ENCODE results near the gene PGPEP1.
"Not testable (repeated sequence)": the region's sequence is repeated elsewhere in the genome, so short reads cannot be mapped to it uniquely, and the experiment has no call there.

- not testable (repeated sequence) for TF ChIP-seq CTCF (IDR thresholded peaks at IDR 0.05); SIN3A (IDR thresholded peaks at IDR 0.05; ENCODE audit: borderline replicate concordance, low read depth, low read length); USF1 (IDR thresholded peaks at IDR 0.05; ENCODE audit: borderline replicate concordance, low read depth); PBX3 (IDR thresholded peaks at IDR 0.05); USF2 (IDR thresholded peaks at IDR 0.05; ENCODE audit: borderline replicate concordance, low read depth, low read length); REST (IDR thresholded peaks at IDR 0.05; ENCODE audit: low read depth, low read length)
These were observed 8.5 kb downstream of the PGPEP1 start for GRCh38 chr19:18348818-18349339.

Measured in SK-N-SH (cell line).